Body of pancreas (tissue), 4 donors: Measurements from ENCODE around the gene SON.

Experiments
- POLR2A ChIP-seq, 3 donors: fragments of 450-650 bp; IDR thresholded peaks; one replicate each; pipeline ENCODE4 v1.6.1; 2016; ENCODE audit warnings: antibody characterized with exemption in 3 of 3, mild to moderate bottlenecking in 2 of 3
- TF ChIP-seq, protein P1 (sequence below), 7 experiments: fragments of 450-650 bp in 4 of 7; fragments of 200-600 bp in 3 of 7; sonication (generic) in 3 of 7; IDR thresholded peaks; one replicate each; pipeline ENCODE4 v1.5.1; 2016 to 2019; ENCODE audit warnings: antibody characterized with exemption in 7 of 7

DNA sequence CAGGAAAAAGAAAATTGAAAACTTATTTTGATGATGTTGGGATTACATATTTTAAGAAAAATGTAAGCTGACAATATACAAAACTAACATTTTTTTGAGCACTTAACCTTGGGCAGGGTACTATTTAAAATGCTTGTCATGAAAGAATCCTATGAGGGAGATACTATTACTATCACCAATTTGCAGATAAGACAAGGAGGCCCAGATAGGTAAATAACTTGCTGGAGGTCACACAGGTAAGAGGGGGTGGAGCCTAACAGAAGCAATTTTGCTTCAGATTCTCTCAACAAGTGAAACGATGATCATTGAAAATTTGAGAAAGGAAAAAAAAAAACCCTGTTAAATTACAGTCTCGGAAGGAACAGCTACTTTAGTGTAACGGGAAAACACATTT, 2.1 kb upstream of the SON start:
- TF ChIP-seq, protein P1, sequence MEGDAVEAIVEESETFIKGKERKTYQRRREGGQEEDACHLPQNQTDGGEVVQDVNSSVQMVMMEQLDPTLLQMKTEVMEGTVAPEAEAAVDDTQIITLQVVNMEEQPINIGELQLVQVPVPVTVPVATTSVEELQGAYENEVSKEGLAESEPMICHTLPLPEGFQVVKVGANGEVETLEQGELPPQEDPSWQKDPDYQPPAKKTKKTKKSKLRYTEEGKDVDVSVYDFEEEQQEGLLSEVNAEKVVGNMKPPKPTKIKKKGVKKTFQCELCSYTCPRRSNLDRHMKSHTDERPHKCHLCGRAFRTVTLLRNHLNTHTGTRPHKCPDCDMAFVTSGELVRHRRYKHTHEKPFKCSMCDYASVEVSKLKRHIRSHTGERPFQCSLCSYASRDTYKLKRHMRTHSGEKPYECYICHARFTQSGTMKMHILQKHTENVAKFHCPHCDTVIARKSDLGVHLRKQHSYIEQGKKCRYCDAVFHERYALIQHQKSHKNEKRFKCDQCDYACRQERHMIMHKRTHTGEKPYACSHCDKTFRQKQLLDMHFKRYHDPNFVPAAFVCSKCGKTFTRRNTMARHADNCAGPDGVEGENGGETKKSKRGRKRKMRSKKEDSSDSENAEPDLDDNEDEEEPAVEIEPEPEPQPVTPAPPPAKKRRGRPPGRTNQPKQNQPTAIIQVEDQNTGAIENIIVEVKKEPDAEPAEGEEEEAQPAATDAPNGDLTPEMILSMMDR (IDR thresholded peaks at IDR 0.05), result no peak
- no peak for TF ChIP-seq POLR2A (IDR thresholded peaks at IDR 0.05)
